ENCODE measurements around the gene AGMAT. TPM values are rescaled to one million over a fixed set of nuclear protein-coding genes. Genes with fewer than 3 reads are reported as not detected.

The AGMAT gene
- total and polyA plus RNA-seq, 2 of the 13 experiments (the other 11 are each of a cell fraction or from before 2014, with no cell fraction given), result 59.1 to 174 TPM

DNA sequence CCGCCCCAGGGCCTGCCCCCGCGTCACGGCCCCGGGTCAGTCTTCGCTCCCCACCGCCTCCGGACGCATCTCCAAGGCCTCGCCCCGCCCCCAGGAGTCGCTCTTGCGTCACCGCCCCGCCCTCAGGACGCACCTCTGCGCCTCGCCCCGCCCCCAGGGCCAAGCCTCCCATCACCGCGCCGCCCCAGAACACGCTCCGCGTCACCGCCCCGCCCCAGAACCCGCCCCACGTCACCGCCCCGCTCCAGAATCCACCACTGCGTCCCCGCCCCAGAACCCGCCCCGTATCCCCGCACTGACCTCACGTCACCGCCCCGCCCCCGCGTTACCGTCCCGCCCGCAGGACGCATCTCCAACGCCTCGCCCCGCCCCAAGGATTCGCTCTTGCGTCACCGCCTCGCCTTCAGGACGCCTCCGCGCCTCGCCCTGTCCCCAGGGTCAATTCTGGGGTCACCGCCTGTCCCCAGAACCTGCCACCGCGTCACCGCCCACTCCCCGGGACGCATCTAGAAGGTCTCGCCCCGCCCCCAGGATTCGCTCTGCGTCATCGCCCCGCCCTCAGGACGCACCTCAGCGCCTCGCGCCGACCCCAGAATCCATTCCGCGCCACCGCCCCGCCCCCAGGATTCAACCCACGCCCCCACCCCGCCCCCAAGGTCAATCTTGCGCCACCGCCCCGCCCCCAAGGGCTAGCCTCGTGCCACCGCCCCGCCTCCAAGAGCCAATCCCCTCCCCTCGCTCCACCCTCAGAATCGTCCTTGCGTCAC lies 60.4 kb downstream of the AGMAT start (continued):
- TF ChIP-seq, protein P1, sequence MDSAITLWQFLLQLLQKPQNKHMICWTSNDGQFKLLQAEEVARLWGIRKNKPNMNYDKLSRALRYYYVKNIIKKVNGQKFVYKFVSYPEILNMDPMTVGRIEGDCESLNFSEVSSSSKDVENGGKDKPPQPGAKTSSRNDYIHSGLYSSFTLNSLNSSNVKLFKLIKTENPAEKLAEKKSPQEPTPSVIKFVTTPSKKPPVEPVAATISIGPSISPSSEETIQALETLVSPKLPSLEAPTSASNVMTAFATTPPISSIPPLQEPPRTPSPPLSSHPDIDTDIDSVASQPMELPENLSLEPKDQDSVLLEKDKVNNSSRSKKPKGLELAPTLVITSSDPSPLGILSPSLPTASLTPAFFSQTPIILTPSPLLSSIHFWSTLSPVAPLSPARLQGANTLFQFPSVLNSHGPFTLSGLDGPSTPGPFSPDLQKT (CRISPR knock-in tag; IDR thresholded peaks at IDR 0.05; ENCODE audit: borderline replicate concordance), result no peak
- TF ChIP-seq TOE1 (CRISPR knock-in tag; IDR thresholded peaks at IDR 0.05), result no peak
- TF ChIP-seq, protein P2, sequence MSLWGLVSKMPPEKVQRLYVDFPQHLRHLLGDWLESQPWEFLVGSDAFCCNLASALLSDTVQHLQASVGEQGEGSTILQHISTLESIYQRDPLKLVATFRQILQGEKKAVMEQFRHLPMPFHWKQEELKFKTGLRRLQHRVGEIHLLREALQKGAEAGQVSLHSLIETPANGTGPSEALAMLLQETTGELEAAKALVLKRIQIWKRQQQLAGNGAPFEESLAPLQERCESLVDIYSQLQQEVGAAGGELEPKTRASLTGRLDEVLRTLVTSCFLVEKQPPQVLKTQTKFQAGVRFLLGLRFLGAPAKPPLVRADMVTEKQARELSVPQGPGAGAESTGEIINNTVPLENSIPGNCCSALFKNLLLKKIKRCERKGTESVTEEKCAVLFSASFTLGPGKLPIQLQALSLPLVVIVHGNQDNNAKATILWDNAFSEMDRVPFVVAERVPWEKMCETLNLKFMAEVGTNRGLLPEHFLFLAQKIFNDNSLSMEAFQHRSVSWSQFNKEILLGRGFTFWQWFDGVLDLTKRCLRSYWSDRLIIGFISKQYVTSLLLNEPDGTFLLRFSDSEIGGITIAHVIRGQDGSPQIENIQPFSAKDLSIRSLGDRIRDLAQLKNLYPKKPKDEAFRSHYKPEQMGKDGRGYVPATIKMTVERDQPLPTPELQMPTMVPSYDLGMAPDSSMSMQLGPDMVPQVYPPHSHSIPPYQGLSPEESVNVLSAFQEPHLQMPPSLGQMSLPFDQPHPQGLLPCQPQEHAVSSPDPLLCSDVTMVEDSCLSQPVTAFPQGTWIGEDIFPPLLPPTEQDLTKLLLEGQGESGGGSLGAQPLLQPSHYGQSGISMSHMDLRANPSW (CRISPR knock-in tag; IDR thresholded peaks at IDR 0.05; ENCODE audit: borderline replicate concordance), result no peak
- TF ChIP-seq, protein P3, sequence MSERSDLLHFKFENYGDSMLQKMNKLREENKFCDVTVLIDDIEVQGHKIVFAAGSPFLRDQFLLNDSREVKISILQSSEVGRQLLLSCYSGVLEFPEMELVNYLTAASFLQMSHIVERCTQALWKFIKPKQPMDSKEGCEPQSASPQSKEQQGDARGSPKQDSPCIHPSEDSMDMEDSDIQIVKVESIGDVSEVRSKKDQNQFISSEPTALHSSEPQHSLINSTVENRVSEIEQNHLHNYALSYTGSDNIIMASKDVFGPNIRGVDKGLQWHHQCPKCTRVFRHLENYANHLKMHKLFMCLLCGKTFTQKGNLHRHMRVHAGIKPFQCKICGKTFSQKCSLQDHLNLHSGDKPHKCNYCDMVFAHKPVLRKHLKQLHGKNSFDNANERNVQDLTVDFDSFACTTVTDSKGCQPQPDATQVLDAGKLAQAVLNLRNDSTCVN (CRISPR knock-in tag; IDR thresholded peaks at IDR 0.05; ENCODE audit: borderline replicate concordance), result 0 out of 2 replicates have a peak, but pooled peaks have one; percentile 59
- no peak for TF ChIP-seq YEATS2 (CRISPR knock-in tag; IDR thresholded peaks at IDR 0.05; ENCODE audit: borderline replicate concordance)
- TF ChIP-seq ZSCAN9 (CRISPR knock-in tag; IDR thresholded peaks at IDR 0.05; ENCODE audit: borderline replicate concordance), result no peak
- no peak for TF ChIP-seq ZFP62 (CRISPR knock-in tag; IDR thresholded peaks at IDR 0.05)
- no peak for TF ChIP-seq HNF4G (IDR thresholded peaks at IDR 0.05; ENCODE audit: borderline replicate concordance, low read depth, low read length)
- no peak for TF ChIP-seq HNF4G (CRISPR knock-in tag; IDR thresholded peaks at IDR 0.05; ENCODE audit: borderline replicate concordance, low read depth)
- no peak for TF ChIP-seq SMAD3 (CRISPR knock-in tag; IDR thresholded peaks at IDR 0.05)
- TF ChIP-seq CCDC6 (CRISPR knock-in tag; IDR thresholded peaks at IDR 0.05), result no peak
- TF ChIP-seq MAFG (CRISPR knock-in tag; IDR thresholded peaks at IDR 0.05), result no peak
- TF ChIP-seq MIER3 (CRISPR knock-in tag; IDR thresholded peaks at IDR 0.05; ENCODE audit: borderline replicate concordance), result no peak
- TF ChIP-seq ZNF234 (CRISPR knock-in tag; conservative IDR thresholded peaks at IDR 0.05), result no peak
- TF ChIP-seq ZNF749 (CRISPR knock-in tag; IDR thresholded peaks at IDR 0.05; ENCODE audit: borderline replicate concordance), result no peak
- no peak for TF ChIP-seq MEIS2 (CRISPR knock-in tag; IDR thresholded peaks at IDR 0.05)
- TF ChIP-seq ZNF224 (CRISPR knock-in tag; IDR thresholded peaks at IDR 0.05), result no peak
- TF ChIP-seq TCF12 (IDR thresholded peaks at IDR 0.05), result no peak
- TF ChIP-seq TCF12 (CRISPR knock-in tag; IDR thresholded peaks at IDR 0.05), result no peak
- no peak for TF ChIP-seq ZNF777 (CRISPR knock-in tag; IDR thresholded peaks at IDR 0.05)
- TF ChIP-seq BHLHE40 (IDR thresholded peaks at IDR 0.05; ENCODE audit: low read length), result peak; percentile 37; the same call in 1 of the 2 replicates
- no peak for TF ChIP-seq CAMTA2 (CRISPR knock-in tag; IDR thresholded peaks at IDR 0.05; ENCODE audit: borderline replicate concordance)
- no peak for TF ChIP-seq SMAD1 (CRISPR knock-in tag; IDR thresholded peaks at IDR 0.05; ENCODE audit: borderline replicate concordance, low read depth)
- no peak for TF ChIP-seq JDP2 (CRISPR knock-in tag; IDR thresholded peaks at IDR 0.05; ENCODE audit: borderline replicate concordance)
- TF ChIP-seq, protein P4, sequence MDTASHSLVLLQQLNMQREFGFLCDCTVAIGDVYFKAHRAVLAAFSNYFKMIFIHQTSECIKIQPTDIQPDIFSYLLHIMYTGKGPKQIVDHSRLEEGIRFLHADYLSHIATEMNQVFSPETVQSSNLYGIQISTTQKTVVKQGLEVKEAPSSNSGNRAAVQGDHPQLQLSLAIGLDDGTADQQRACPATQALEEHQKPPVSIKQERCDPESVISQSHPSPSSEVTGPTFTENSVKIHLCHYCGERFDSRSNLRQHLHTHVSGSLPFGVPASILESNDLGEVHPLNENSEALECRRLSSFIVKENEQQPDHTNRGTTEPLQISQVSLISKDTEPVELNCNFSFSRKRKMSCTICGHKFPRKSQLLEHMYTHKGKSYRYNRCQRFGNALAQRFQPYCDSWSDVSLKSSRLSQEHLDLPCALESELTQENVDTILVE (CRISPR knock-in tag; IDR thresholded peaks at IDR 0.05), result no peak
- no peak for TF ChIP-seq POLR2AphosphoS2 (IDR thresholded peaks at IDR 0.05; ENCODE audit: low read depth, low read length)
